GM13976 (cell line): Measurements from ENCODE around the gene TMEM51.

Experiments
- DNase-seq: peaks from one replicate; pipeline ENCODE4 v3.0.0; 2012; ENCODE audit warnings: low spot score
- CTCF ChIP-seq: IDR thresholded peaks from 2 replicates; pipeline ENCODE4 v1.5.1; 2012; ENCODE audit warnings: borderline replicate concordance, mild to moderate bottlenecking; ENCODE audit not compliant: insufficient read depth; ENCODE audit errors: extremely low read depth, missing control alignments, control extremely low read depth
- in situ Hi-C: fragments of 300-500 bp; cut with MboI; formaldehyde crosslinking; loops from one replicate; pipeline ENCODE4 v1.12.0; 2022; ENCODE audit warnings: low sequenced_read_pairs, mixed read lengths, inconsistent platforms; ENCODE audit not compliant: unreplicated experiment

Gene TMEM51

GRCh38 chr1:15146142-15146680 is 7.3 kb upstream of the TMEM51 start:
- no peak for TF ChIP-seq CTCF
- no peak for DNase-seq
- in situ Hi-C loops = no loop called here

DNA sequence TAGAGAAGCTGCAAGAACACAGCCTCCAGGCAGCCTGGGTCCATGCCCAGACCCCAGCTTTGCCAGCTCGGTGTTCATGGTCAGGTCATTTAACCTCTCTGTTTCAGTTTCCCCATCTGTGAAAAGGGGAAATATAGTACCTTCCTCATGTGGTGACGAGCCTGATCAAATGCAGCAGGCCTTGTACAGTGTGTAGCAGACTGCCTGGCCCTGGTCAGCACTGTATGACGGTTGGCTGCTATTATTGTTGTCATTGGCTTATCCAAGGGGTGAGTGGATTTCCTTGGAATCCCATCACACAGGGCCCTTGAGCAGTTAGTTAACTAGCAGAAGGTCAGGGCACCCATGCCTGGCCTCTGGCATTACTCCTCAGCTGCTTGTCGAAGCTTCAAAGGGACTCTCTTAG is 6.6 kb upstream of the TMEM51 start:
- DNase-seq = no peak
- TF ChIP-seq CTCF = no peak
- in situ Hi-C loops = no loop called here

DNA sequence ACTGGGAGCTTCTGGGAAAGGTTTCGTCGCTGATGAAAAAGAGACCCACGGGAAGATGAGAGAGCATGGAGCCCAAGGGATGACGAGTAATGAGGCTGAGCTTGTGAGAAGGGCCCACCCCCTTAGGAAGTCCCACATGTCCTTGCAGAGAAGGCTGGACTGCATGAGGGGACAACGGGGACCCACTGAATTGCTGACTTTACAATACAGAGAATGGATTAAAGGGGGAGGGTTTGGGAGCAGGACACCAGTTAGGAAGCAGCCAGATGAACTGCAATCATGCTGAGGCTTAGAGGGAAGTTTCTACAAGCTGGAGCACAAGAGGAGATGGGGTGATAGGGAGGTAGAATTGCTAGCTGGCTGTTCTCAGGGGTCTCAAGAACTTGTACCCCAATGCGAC is 5.5 kb upstream of the TMEM51 start:
- no peak for DNase-seq
- in situ Hi-C loops = no loop called here
- no peak for TF ChIP-seq CTCF

DNA sequence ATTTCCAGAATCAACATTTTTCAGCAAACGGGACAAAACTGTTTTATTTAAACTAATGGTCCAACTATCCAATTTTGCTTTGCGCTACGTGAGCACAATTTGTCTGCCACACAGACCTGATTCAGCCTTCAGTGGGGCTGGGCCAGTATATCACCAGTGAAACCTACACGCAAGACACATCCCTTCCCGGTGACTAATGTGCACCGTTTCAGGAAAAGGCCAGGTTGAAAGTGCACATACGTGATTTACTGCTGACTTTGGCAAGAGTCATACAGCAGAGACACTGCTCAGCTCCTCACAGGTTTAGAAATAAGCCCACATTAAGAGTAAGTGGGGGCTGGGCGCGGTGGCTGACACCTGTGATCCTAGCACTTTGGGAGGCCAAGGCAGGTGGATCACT is 5.1 kb upstream of the TMEM51 start:
- no peak for DNase-seq
- TF ChIP-seq CTCF = no peak
- in situ Hi-C loops = no loop called here

- in situ Hi-C loops = no loop called here
- TF ChIP-seq CTCF = no peak
- DNase-seq = no peak
Measured at GRCh38 chr1:15148941-15149340, 4.6 kb upstream of the TMEM51 start.

DNA sequence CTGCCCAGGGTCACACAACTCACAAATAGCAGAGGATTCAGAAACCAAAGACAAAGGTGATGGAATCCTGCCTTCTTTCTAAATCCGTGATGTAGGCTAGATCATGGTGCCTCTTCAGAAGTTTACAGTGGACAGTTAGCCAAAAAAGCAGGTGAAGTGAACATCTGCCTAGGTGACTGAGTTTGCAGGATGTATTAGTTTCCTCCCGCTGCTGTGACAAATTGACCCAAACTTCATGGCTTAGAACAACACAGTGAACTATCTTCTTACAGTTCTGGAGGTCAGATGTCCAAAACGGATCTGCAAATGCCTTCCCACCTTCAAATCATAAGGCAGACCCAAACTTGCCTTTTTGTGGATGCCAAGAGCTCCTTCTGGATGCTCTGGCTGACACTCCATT is 3.2 kb upstream of the TMEM51 start:
- no peak for DNase-seq
- in situ Hi-C loops = no loop called here
- TF ChIP-seq CTCF = no peak

DNA sequence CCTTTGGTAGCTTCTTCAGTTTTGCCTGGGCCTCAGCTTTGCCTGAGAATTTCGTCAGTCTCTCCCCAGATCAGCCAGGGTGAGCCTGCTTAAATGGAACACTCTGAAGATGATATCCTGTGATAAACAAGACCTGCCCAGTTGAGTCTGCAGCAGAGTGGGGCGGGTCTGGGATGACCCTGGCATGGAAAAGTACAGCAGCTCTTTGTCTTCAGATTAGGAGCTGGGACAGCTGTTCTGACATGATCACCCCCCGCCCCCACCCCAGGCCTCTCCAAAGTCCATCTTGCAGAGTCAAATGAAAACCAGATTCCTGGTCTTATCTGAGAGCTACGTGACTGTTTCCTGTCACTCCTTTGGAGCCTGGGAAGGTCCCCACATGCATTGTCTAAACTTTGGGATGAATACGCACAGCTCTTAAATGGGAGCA is 2.2 kb upstream of the TMEM51 start:
- in situ Hi-C loops = no loop called here
- no peak for DNase-seq
- TF ChIP-seq CTCF = no peak
